Kidney (tissue), 14 donors: ENCODE results near the gene AP3S1. TPM values are rescaled to one million over a fixed set of nuclear protein-coding genes. Genes with fewer than 3 reads are reported as not detected.

Experiments
- DNase-seq, 5 donors: peaks; one replicate each; pipeline ENCODE4 v3.0.0-alpha.2; 2013 to 2020
- FAIRE-seq: peaks from 2 replicates; lab custom pipeline; 2012; peaks lifted over from hg19 to GRCh38; lab: Jason Lieb, UNC
- H3K27ac ChIP-seq, 2 donors: one replicate each; pipeline ENCODE4 v1.7.0; 2013; ENCODE audit warnings: low read depth in 2 of 2, low read length in 2 of 2, inconsistent platforms in 1 of 2
- H3K27me3 ChIP-seq: one replicate; pipeline ENCODE4 v1.7.1; 2013; ENCODE audit warnings: low read length, inconsistent platforms; ENCODE audit not compliant: control insufficient read depth, insufficient read depth
- H3K36me3 ChIP-seq, 3 donors: one replicate each; pipeline versions ENCODE4 v1.7.0 to v1.7.1; 2013; ENCODE audit warnings: low read length in 3 of 3, control low read depth in 1 of 3, inconsistent platforms in 1 of 3; ENCODE audit not compliant: insufficient read depth in 3 of 3, control insufficient read depth in 2 of 3
- H3K4me1 ChIP-seq, 3 donors: one replicate each; pipeline versions ENCODE4 v1.7.0 to v1.7.1; 2013; ENCODE audit warnings: low read length in 3 of 3, inconsistent platforms in 1 of 3, low read depth in 1 of 3; ENCODE audit not compliant: control insufficient read depth in 2 of 3, insufficient read depth in 2 of 3
- H3K4me3 ChIP-seq, 3 donors: one replicate each; pipeline versions ENCODE4 v1.7.0 to v1.8.1; 2013; ENCODE audit warnings: low read length in 3 of 3, control low read depth in 1 of 3, inconsistent platforms in 1 of 3
- H3K9ac ChIP-seq, 3 donors: one replicate each; pipeline versions ENCODE4 v1.7.0 to v1.7.1; 2013; ENCODE audit warnings: low read length in 3 of 3, control low read depth in 1 of 3, inconsistent platforms in 1 of 3
- H3K9me3 ChIP-seq, 3 donors: one replicate each; pipeline versions ENCODE4 v1.7.0 to v1.7.1; 2013; ENCODE audit warnings: low read length in 3 of 3, control low read depth in 1 of 3, inconsistent platforms in 1 of 3; ENCODE audit not compliant: control insufficient read depth in 2 of 3, insufficient read depth in 1 of 3
- CTCF ChIP-seq: IDR thresholded peaks from 3 replicates; pipeline ENCODE4 v1.5.1; 2012; ENCODE audit warnings: mild to moderate bottlenecking, moderate library complexity, borderline replicate concordance; ENCODE audit not compliant: insufficient read depth; ENCODE audit errors: extremely low read depth
- intact Hi-C: fragments of 100-400 bp; cut with DNase I; formaldehyde crosslinking; loops from one replicate; pipeline ENCODE4 v1.11.1; 2022
- polyA plus RNA-seq: library from polyadenylated mRNA; stranded (reverse); fragments of 350-450 nt; fragmentation: Illumina TruSeq; extraction: RNeasy Lipid Tissue Mini Kit (QIAGEN cat#74804); gene quantifications from one replicate; pipeline ENCODE4 v1.2.3, GENCODE V29; 2014; ENCODE audit warnings: low read depth, low replicate concordance; ENCODE audit not compliant: insufficient read depth
- total RNA-seq: library from RNA; stranded (reverse); fragmentation: NEBNext Ultra II Directional; extraction: Animal tissue kit (Norgen Biotek cat#: 25700); gene quantifications from one replicate; pipeline ENCODE4 v1.2.1, GENCODE V29; 2021
- donor health status: control.
- donor health status: control.
- donor health status: control.
- donor health status: control.
- donor health status: control.
- donor health status: DM: yes; HTN: yes; CAD: no.
- donor health status: Normal renal cell carcinoma (clear cell type).

Gene AP3S1
- total and polyA plus RNA-seq, 2 donors from 2014 or later: 50.2 to 54.1 TPM

DNA sequence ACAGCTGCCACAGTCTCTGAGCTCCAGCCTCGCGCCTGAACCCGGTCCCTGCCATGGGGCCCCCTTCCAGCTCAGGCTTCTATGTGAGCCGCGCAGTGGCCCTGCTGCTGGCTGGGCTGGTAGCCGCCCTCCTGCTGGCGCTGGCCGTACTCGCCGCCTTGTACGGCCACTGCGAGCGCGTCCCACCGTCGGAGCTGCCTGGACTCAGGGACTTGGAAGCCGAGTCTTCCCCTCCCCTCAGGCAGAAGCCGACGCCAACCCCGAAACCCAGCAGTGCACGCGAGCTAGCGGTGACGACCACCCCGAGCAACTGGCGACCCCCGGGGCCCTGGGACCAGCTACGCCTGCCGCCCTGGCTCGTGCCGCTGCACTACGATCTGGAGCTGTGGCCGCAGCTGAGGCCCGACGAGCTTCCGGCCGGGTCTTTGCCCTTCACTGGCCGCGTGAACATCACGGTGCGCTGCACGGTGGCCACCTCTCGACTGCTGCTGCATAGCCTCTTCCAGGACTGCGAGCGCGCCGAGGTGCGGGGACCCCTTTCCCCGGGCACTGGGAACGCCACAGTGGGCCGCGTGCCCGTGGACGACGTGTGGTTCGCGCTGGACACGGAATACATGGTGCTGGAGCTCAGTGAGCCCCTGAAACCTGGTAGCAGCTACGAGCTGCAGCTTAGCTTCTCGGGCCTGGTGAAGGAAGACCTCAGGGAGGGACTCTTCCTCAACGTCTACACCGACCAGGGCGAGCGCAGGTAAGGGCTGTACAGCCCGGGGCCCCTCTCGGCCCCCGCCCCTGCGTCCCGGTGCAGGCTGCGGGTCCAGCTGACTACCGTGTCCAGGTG is 121.0 kb downstream of the AP3S1 start:
- H3K36me3 ChIP-seq: no peaks in the 10 kb centered on the region
- no peak for FAIRE-seq
- H3K9me3 ChIP-seq: no peaks in the 10 kb centered on the region
- H3K4me1 ChIP-seq: peaks cover 0 to 8% (median 0%) of the 10 kb centered on the region in 3 donors
- H3K9ac ChIP-seq: no peak overlapping the region
- no peak for TF ChIP-seq CTCF
- peak overlapping the region in 2 of 3 donors; percentile 18 to 54 for H3K4me3 ChIP-seq
- peak; percentile 56 to 73 (median 59) for DNase-seq
- no peak overlapping the region for H3K27ac ChIP-seq
- intact Hi-C loops: no loop called here
- peaks cover 21% of the 10 kb centered on the region for H3K27me3 ChIP-seq

- peaks cover 0 to 8% (median 0%) of the 10 kb centered on the region in 3 donors for H3K4me1 ChIP-seq
- H3K9me3 ChIP-seq: no peaks in the 10 kb centered on the region
- no peak overlapping the region for H3K4me3 ChIP-seq
- no peak overlapping the region for H3K9ac ChIP-seq
- intact Hi-C loops: no loop called here
- DNase-seq (peak; percentile 15 to 39 (median 22)), FAIRE-seq (no peak)
- H3K27ac ChIP-seq: no peak overlapping the region
- no peak for TF ChIP-seq CTCF
- H3K36me3 ChIP-seq: no peaks in the 10 kb centered on the region
- peaks cover 21% of the 10 kb centered on the region for H3K27me3 ChIP-seq
Measured at GRCh38 chr5:115963566-115963965, 121.8 kb downstream of the AP3S1 start.

Other genes starting within 250 kb of the AP3S1 start
- 7.6 TPM for gene TICAM2, start 239.5 kb upstream of the AP3S1 start, total RNA-seq
- gene TICAM2, start 239.5 kb upstream of the AP3S1 start, polyA plus RNA-seq: 2.0 TPM
- 115 TPM for gene TMED7, start 215.9 kb upstream of the AP3S1 start, total RNA-seq
- 24.4 TPM for gene TMED7, start 215.9 kb upstream of the AP3S1 start, polyA plus RNA-seq
- 3.0 TPM for gene CDO1, start 25.3 kb upstream of the AP3S1 start, total RNA-seq
- gene CDO1, start 25.3 kb upstream of the AP3S1 start, polyA plus RNA-seq: 1.7 TPM
- 30.1 TPM for gene ATG12, start 370 bp upstream of the AP3S1 start, total RNA-seq
- gene ATG12, start 370 bp upstream of the AP3S1 start, polyA plus RNA-seq: 26.3 TPM
- gene LVRN, start 120.5 kb downstream of the AP3S1 start, total RNA-seq: not detected
- gene LVRN, start 120.5 kb downstream of the AP3S1 start, polyA plus RNA-seq: not detected
- not detected for gene ARL14EPL, start 190.5 kb downstream of the AP3S1 start, total RNA-seq
- gene ARL14EPL, start 190.5 kb downstream of the AP3S1 start, polyA plus RNA-seq: not detected
- gene COMMD10, start 243.1 kb downstream of the AP3S1 start, total RNA-seq: 41.1 TPM
- gene COMMD10, start 243.1 kb downstream of the AP3S1 start, polyA plus RNA-seq: 37.6 TPM